HG03280 (cell line): Measurements from ENCODE around the gene UGT1A8.

ENCODE experiments used
- ATAC-seq: cut with Tn5 transposase; IDR thresholded peaks from one replicate; pipeline ENCODE4 v1.9.1; 2021; ENCODE audit warnings: mild to moderate bottlenecking, moderate library complexity; ENCODE audit not compliant: unreplicated experiment

The UGT1A8 gene

DNA sequence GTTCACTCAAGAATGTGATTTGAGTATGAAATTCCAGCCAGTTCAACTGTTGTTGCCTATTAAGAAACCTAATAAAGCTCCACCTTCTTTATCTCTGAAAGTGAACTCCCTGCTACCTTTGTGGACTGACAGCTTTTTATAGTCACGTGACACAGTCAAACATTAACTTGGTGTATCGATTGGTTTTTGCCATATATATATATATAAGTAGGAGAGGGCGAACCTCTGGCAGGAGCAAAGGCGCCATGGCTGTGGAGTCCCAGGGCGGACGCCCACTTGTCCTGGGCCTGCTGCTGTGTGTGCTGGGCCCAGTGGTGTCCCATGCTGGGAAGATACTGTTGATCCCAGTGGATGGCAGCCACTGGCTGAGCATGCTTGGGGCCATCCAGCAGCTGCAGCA, 142.6 kb downstream of the UGT1A8 start, which contains the start of gene UGT1A1:
UGT1A1 (plus strand) TSS at position 228 of the 400 bp plus-strand sequence; CDS start at position 246, 18 bp downstream.
- no peak for ATAC-seq

DNA sequence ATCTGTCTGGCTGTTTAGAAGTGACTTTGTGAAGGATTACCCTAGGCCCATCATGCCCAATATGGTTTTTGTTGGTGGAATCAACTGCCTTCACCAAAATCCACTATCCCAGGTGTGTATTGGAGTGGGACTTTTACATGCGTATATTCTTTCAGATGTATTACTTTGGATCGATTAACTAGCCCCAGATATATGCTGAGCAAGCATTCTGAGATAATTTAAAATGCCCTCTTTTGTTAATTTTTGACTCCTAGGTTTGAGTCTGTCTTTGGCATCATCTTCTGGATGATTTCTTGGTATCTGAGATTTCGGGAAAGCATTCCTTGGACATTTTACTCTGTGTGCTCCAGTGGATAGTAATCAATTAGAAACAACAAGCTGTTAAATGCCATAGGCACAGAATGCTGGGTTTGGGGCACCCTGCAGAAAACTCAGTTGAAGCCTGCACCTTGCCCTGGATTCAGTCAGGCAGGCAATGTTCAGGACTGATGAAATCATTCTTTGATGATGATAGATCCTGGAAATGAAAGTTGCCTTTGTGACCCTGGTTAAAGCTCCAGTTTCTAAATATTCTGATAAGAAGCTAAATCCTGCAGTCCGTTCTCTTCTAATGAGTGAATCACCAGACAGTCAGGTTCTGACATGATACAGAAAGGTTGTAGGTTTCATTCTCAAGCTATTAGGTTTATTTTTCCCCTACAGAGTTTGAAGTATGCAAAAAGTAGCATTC, 143.8 kb downstream of the UGT1A8 start:
- no peak for ATAC-seq

DNA sequence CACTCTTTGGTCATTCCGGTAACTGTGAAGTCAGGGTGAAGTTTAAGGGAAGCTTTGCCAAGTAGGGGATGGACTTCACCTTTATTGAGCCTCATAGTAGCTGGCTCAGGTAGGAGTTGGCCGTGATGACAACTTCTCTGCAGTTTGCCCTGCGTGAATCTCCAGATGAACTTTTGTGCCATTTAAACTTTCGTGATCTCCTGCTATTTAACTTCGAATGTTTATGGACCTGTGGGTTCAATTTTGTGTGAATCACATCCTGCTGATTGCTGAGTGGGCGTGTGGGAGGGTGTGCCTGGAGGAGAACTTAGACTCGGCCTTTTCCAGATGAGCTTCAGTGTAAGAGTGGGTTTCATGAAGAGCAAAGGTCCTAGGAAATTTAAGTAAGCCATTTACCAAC, 146.8 kb downstream of the UGT1A8 start:
- ATAC-seq = no peak

- no peak for ATAC-seq
Observed at GRCh38 chr2:233764761-233765160, 147.3 kb downstream of the UGT1A8 start.

DNA sequence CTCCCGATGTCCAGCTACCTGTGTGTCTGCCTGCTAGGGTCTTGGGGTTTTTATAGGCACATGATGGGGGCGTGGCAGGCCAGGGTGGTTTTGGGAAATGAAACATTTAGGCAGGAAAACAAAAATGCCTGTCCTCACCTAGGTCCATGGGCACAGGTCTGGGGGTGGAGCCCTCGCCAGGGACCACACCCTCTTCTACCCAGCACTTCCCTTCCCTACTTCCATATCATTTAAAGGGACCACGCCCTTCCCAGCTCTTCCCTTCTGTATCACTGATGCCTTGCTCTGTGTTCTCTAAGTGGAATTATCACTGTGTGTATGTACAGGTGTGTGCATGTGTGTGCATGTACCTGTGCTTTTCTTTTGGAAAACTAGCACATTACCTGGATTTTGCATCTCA, 149.0 kb downstream of the UGT1A8 start:
- ATAC-seq = no peak

GRCh38 chr2:233768076-233768475, 150.6 kb downstream of the UGT1A8 start:
- no peak for ATAC-seq

- ATAC-seq = no peak
Observed at GRCh38 chr2:233769260-233769659, 151.8 kb downstream of the UGT1A8 start.

GRCh38 chr2:233772153-233772552, 154.7 kb downstream of the UGT1A8 start:
- ATAC-seq = no peak

DNA sequence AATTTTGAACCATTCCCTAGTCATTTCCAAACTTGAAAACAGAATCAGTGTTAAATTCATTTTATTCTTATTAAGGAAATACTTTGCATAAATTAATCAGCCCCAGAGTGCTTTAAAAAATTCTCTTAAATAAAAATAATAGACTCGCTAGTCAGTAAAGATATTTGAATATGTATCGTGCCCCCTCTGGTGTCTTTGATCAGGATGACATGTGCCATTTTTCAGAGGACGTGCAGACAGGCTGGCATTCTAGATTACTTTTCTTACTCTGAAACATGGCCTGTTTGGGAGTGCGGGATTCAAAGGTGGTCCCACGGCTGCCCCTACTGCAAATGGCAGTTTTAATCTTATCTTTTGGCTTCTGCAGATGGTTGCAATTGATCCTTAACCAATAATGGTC, 155.2 kb downstream of the UGT1A8 start:
- ATAC-seq = no peak

DNA sequence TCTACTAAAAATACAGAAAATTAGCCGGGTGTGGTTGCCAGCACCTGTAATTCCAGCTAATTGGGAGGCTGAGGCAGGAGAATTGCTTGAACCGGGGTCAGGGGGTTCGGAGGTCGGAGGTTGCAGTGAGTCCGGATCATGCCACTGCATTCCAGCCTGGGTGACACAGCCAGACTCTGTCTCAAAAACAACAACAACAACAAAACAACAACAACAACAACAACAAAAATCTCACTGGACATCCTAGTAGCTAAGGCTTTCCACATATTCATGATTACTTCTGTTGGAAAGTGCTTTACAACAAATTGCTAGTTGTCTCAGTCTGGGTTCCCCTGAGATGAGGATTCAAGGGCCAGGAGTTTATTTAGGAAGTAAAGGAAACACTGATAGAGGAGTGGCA, 156.4 kb downstream of the UGT1A8 start:
- ATAC-seq = no peak

- ATAC-seq = no peak
Observed at GRCh38 chr2:233775414-233775813, 158.0 kb downstream of the UGT1A8 start.

GRCh38 chr2:233778030-233778429, 160.6 kb downstream of the UGT1A8 start, which contains the start of gene MROH2A:
MROH2A (plus strand) TSS chr2:233778330; CDS start chr2:233779359, 1,029 bp downstream.
- ATAC-seq = no peak

DNA sequence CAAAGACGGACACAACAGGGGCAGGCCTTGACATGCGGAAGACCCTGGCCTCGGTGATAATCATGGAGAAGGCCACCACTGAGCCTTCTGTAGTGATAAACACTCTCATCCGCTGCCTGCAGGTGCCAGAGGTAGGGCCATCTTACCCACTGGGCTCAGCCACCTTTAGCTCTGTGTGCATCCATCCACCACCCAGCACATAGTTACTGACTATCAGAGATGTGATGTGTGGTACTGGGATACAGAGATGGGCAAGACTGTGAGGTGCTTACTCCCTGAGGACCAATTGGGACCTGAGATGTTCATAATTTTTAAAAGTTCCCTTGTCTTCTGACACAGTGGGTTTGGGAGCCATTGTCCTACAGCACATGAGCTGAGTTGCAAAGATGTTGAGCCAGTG, 162.3 kb downstream of the UGT1A8 start:
- ATAC-seq = no peak

DNA sequence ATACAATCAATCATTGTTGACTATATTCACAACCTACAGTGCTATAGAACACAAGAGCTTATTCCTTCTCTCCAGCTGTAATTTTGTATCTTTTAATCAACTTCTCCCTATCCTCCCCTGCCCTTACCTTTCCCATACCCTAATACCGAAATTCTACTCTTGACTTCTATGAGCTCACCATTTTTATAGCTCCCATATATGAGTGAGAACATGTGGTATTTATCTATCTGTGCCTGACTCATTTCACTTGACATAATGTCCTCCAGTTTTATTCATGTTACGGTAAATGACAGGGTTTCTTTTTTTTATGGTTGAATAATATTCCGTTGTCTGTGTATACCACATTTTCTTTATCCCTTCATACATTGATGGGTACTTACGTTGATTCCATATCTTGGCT, 163.3 kb downstream of the UGT1A8 start:
- ATAC-seq = no peak

DNA sequence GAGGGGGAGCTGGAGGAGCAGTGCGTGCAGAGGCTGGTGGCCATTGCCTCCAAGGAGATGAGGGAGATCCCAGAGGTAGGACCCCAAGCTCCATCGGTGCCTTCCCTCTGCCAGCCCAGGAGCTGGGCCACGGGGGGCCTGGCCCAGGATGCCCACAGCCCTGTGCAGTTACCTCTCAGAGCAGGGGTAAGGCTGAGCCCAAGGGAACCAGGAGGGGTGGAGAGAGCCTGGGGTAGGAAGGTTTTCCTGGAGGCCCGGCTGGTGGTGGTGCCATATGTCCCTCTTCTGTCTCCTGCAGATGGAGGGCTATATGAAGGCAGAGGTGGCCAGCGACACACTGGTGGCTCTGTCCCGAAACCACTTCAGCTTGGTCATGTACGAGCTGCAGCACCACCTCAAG, 172.1 kb downstream of the UGT1A8 start:
- no peak for ATAC-seq

GRCh38 chr2:233791151-233791882, 173.9 kb downstream of the UGT1A8 start:
- ATAC-seq = no peak

GRCh38 chr2:233791883-233792329, 174.5 kb downstream of the UGT1A8 start:
- no peak for ATAC-seq

- no peak for ATAC-seq
Observed at GRCh38 chr2:233792720-233793119, 175.3 kb downstream of the UGT1A8 start.

- no peak for ATAC-seq
Observed at GRCh38 chr2:233793465-233794127, 176.2 kb downstream of the UGT1A8 start.

GRCh38 chr2:233794128-233794658, 176.8 kb downstream of the UGT1A8 start:
- no peak for ATAC-seq

DNA sequence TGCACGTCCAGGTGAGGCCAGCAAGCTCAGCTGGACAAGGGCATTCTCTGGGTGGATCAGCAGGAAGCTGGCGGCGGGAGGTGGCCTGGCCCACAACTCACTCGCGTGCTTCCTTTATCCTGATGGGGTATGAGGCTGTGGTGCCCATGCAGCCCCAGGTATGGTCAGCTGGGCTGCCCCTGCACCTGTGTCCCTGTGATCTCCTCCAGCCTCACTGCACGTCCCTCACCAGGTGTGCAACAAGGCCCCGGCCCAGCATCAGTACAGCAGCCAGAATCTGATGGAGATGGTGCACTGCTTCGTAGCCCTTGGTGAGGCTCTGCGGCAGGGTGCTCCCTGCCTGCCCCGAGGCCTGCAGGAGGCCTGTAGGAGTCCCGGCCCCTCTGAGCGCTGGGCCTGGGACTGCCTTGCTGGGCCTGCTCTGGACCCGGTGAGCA, 178.3 kb downstream of the UGT1A8 start:
- ATAC-seq = no peak
